Measurements from ENCODE around the gene EPB41L1.

The EPB41L1 gene

DNA sequence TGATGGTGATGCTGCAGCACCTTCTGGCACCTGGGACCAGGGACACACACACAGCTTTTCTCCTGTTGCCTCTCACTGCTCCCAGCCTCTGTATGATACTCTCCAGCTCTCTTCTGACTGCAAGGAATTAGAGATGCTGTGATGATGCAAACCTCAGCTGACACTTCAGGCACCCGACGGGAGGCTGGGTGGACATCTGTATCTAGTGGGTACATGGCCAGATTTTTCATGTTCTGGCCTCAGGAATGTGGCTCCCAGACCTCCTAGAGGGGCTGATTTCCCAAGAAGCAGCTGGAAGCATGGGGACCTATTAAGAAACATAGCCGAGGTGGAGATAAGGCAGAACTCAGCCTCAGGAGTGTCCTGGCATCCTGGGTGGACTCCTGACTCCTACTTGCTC is 6.8 kb upstream of the EPB41L1 start:
- no peak overlapping the region for H3K4me3 ChIP-seq (ENCODE audit: low read depth, low read length)
- TF ChIP-seq, protein P1, sequence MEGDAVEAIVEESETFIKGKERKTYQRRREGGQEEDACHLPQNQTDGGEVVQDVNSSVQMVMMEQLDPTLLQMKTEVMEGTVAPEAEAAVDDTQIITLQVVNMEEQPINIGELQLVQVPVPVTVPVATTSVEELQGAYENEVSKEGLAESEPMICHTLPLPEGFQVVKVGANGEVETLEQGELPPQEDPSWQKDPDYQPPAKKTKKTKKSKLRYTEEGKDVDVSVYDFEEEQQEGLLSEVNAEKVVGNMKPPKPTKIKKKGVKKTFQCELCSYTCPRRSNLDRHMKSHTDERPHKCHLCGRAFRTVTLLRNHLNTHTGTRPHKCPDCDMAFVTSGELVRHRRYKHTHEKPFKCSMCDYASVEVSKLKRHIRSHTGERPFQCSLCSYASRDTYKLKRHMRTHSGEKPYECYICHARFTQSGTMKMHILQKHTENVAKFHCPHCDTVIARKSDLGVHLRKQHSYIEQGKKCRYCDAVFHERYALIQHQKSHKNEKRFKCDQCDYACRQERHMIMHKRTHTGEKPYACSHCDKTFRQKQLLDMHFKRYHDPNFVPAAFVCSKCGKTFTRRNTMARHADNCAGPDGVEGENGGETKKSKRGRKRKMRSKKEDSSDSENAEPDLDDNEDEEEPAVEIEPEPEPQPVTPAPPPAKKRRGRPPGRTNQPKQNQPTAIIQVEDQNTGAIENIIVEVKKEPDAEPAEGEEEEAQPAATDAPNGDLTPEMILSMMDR (IDR thresholded peaks at IDR 0.05; ENCODE audit: borderline replicate concordance, insufficient read depth, low read depth, low read length) = no peak

- TF ChIP-seq, protein P1 (IDR thresholded peaks at IDR 0.05; ENCODE audit: borderline replicate concordance, insufficient read depth, low read depth, low read length) = no peak
- no peak overlapping the region for H3K4me3 ChIP-seq (ENCODE audit: low read depth, low read length)
Measured at GRCh38 chr20:36148439-36148838, 6.1 kb upstream of the EPB41L1 start.

- H3K4me3 ChIP-seq (ENCODE audit: low read depth, low read length) = no peak overlapping the region
- TF ChIP-seq, protein P1 (IDR thresholded peaks at IDR 0.05; ENCODE audit: borderline replicate concordance, insufficient read depth, low read depth, low read length) = no peak
Measured at GRCh38 chr20:36149012-36149411, 5.5 kb upstream of the EPB41L1 start.

GRCh38 chr20:36149469-36149868 is 5.1 kb upstream of the EPB41L1 start:
- TF ChIP-seq, protein P1 (IDR thresholded peaks at IDR 0.05; ENCODE audit: borderline replicate concordance, insufficient read depth, low read depth, low read length) = no peak
- no peak overlapping the region for H3K4me3 ChIP-seq (ENCODE audit: low read depth, low read length)

DNA sequence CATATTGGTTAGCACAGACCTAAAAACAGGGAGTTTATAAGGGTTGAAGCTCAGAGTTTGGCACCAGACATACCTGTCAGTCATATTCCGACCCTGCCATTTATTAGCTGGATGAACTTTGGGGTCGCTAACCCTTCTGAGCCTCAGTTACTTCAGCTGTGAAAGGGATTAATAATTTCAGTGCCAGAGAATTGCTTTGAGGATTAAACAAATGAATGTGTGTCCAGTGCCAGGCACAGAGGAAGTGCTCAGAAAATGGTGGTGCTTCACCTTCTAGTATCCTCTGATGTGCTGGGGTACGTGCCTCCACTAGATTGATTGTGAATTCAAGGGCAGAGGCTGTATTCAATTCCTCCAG is 4.1 kb upstream of the EPB41L1 start:
- TF ChIP-seq, protein P1 (IDR thresholded peaks at IDR 0.05; ENCODE audit: borderline replicate concordance, insufficient read depth, low read depth, low read length) = no peak
- no peak overlapping the region for H3K4me3 ChIP-seq (ENCODE audit: low read depth, low read length)

DNA sequence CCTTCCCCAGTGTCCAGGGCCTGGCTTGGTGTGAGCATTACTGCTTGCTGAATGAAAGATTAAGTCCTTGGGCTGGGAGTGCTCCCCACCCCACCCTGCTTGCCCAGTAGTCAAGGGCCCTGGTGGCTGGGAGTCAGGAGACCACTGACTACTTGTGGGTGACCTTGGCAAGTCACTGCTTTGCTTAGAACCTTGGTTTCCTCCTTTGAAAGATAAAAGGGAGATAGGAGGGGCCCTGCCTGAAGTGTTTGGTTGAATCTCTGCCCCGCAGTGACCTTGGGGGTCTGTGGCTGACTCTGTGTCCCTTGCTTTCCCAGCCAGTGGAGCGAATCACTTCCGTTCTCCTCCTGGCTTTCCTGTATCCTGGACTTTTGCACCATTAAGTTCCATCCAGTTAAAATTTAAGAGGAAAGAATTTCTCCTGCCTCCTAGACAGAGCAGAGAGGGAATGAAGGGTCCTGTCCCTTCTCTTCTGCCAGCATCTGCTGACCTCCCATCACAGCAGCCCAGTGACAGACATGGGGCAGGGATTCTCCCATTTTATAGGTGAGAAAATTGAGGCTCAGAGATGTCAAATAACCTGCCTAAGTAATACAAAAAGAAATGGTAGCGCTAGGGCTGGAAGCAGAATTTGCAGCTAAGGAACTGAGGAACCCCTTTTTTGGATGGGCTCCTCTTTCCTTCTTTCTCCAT is 3.5 kb upstream of the EPB41L1 start:
- H3K4me3 ChIP-seq (ENCODE audit: low read depth, low read length) = no peak overlapping the region
- TF ChIP-seq, protein P1 (IDR thresholded peaks at IDR 0.05; ENCODE audit: borderline replicate concordance, insufficient read depth, low read depth, low read length) = no peak

- H3K4me3 ChIP-seq (ENCODE audit: low read depth, low read length) = no peak overlapping the region
- TF ChIP-seq, protein P1 (IDR thresholded peaks at IDR 0.05; ENCODE audit: borderline replicate concordance, insufficient read depth, low read depth, low read length) = no peak
Measured at GRCh38 chr20:36152261-36152660, 2.3 kb upstream of the EPB41L1 start.

Measured in GM12875 (cell line).